Measurements from ENCODE around the gene EEPD1. TPM values are rescaled to one million over a fixed set of nuclear protein-coding genes. Genes with fewer than 3 reads are reported as not detected.

Gene EEPD1
- total and polyA plus RNA-seq, 3 donors from 2014 or later = 10.2 to 11.8 (median 10.9) TPM

DNA sequence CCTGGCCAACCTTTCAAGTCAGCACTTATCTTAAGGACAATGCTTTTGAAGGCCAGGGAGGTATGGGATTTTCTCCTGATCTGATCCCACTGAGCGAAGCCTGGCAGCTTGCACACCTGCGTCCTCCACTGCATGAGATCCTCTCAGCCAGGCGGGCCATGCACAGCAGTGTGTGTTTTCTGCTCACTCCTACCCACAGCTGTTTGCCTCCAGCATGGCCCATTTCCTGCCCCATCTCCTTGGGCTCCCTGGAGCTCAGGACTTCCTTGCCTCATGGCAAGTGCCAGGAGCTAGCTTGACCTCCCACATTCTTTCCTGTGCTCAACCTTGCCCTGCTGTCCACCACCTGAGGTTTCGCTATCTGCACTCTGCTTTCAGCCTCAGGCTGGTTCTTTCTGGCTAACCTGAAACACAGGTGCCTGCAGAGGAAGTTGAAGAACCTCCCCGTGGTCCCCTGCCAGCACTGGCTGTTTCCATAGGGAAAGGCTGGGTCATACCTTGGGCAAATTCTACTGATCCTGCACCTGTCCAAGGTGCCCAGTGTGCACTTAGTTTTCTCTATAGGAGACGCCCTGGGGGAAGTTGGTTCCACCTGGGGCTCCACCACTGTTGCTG, 43.9 kb upstream of the EEPD1 start:
- intact Hi-C loops (cut with DNase I; ENCODE audit: low total_unique reads) = no loop called here
- 87 to 89% methylated on average over 5 to 6 of the region's 6 CpGs for WGBS, 2 donors
- Histone ChIP-seq H3K27me3 (no peaks in the 10 kb centered on the region), H3K4me3 (no peak overlapping the region), H3K27ac (no peak overlapping the region), H3K9me3 (no peaks in the 10 kb centered on the region), H3K36me3 (ENCODE audit: low read depth, missing control alignments) (no peaks in the 10 kb centered on the region), H3K4me1 (no peaks in the 10 kb centered on the region)
- DNase-seq = no peak
- TF ChIP-seq POLR2A (IDR thresholded peaks at IDR 0.05) = no peak
- TF ChIP-seq, protein P1, sequence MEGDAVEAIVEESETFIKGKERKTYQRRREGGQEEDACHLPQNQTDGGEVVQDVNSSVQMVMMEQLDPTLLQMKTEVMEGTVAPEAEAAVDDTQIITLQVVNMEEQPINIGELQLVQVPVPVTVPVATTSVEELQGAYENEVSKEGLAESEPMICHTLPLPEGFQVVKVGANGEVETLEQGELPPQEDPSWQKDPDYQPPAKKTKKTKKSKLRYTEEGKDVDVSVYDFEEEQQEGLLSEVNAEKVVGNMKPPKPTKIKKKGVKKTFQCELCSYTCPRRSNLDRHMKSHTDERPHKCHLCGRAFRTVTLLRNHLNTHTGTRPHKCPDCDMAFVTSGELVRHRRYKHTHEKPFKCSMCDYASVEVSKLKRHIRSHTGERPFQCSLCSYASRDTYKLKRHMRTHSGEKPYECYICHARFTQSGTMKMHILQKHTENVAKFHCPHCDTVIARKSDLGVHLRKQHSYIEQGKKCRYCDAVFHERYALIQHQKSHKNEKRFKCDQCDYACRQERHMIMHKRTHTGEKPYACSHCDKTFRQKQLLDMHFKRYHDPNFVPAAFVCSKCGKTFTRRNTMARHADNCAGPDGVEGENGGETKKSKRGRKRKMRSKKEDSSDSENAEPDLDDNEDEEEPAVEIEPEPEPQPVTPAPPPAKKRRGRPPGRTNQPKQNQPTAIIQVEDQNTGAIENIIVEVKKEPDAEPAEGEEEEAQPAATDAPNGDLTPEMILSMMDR (IDR thresholded peaks at IDR 0.05) = no peak

DNA sequence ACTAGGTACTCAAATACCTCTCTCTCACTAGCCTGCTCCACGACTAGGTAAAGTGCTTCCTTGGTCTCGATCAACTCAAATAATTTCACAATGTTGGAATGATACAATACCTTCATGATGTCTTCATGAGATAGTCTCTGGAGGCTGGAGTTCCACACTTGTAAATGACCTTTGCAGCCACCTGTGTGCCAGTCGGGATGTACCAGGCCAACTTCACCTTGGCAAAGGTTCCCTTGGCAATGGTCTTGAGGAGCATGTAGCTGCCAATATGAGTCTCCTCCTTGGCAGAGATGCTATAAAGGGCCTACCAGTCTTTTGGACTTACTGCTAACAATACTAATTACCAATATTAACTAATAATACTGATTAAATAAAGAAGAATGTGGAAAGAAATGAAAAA, 42.5 kb upstream of the EEPD1 start:
- TF ChIP-seq, protein P1 (IDR thresholded peaks at IDR 0.05) = no peak
- no peak for TF ChIP-seq POLR2A (IDR thresholded peaks at IDR 0.05)
- DNase-seq = no peak
- peaks cover 1% of the 10 kb centered on the region for H3K4me1 ChIP-seq

DNA sequence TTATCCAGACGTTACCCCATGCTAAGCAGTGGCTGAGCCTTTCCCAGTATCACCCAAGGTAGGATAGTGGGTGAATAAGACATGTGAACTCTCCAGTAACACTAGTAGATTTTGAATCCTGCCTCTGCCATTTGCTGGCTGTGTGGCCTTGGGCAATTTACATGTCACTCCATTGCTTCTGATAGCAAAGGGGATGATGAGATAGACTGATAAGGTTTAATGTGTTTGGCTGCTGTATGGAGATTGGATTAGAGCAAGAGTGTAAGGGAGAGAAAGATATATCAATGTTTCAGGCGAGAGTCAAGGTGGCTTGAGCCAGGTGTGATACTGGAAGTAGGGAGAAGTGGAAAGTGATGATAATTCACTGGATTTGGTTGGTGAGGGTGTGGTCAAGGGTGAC, 40.1 kb upstream of the EEPD1 start:
- no peaks in the 10 kb centered on the region for H3K36me3 ChIP-seq (ENCODE audit: low read depth, missing control alignments)
- TF ChIP-seq POLR2A (IDR thresholded peaks at IDR 0.05) = no peak
- TF ChIP-seq, protein P1 (IDR thresholded peaks at IDR 0.05) = no peak
- H3K4me1 ChIP-seq = peaks cover 13% of the 10 kb centered on the region
- no peak for DNase-seq
- H3K9me3 ChIP-seq = no peaks in the 10 kb centered on the region
- no peak overlapping the region for H3K4me3 ChIP-seq
- H3K27me3 ChIP-seq = no peaks in the 10 kb centered on the region
- no peak overlapping the region for H3K27ac ChIP-seq
- intact Hi-C loops (cut with DNase I; ENCODE audit: low total_unique reads) = no loop called here
- 85 to 92% methylated on average over 2 of the region's 2 CpGs for WGBS, 2 donors

More for the DNA sequence above, 42.5 kb upstream of the EEPD1 start:
- Histone ChIP-seq H3K9me3 (no peaks in the 10 kb centered on the region), H3K27me3 (no peaks in the 10 kb centered on the region), H3K27ac (no peak overlapping the region), H3K4me3 (no peak overlapping the region), H3K36me3 (ENCODE audit: low read depth, missing control alignments) (no peaks in the 10 kb centered on the region)
- intact Hi-C loops (cut with DNase I; ENCODE audit: low total_unique reads) = no loop called here
- 92 to 94% methylated on average over 3 of the region's 3 CpGs for WGBS, 2 donors

GRCh38 chr7:36114355-36114754, 38.7 kb upstream of the EEPD1 start:
- Histone ChIP-seq H3K4me1 (peaks cover 13% of the 10 kb centered on the region), H3K27ac (no peak overlapping the region), H3K36me3 (ENCODE audit: low read depth, missing control alignments) (no peaks in the 10 kb centered on the region), H3K4me3 (no peak overlapping the region), H3K27me3 (no peaks in the 10 kb centered on the region), H3K9me3 (no peaks in the 10 kb centered on the region)
- intact Hi-C loops (cut with DNase I; ENCODE audit: low total_unique reads) = no loop called here
- TF ChIP-seq, protein P1 (IDR thresholded peaks at IDR 0.05) = no peak
- 95 to 96% methylated on average over 1 of the region's 1 CpG for WGBS, 2 donors
- no peak for DNase-seq
